Measurements from ENCODE around the gene WWTR1.
A peak's percentile ranks its signal among the peaks of the same experiment; 100 is the strongest.

Gene WWTR1

DNA sequence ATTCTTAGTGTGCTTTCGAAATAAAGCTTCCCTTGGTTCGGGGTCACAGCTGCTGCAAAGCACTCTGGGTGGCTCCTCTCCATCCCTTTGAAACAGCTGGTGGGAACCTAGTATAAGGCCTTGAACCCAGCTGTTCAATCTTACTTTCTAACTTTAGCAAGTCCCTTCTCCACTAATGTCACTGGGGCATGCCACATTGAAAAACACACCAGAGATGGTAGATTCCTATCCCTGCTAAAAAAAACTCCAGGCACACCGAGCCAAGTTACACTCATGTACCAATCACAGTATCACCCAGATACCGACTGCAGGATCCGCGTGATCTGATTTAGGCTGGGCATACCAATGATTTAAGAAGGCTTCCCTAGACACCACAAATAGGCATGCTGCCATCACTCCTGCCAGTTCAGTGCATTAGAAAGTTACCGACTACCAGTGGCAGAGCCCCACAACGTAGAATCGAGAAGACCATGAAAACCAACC is 65.0 kb downstream of the WWTR1 start:
- peak; percentile 29 for DNase-seq (ENCODE audit: low spot score)

- no peak for DNase-seq (ENCODE audit: low spot score)
These were observed 67.0 kb downstream of the WWTR1 start for GRCh38 chr3:149590691-149591441.

- no peak for DNase-seq (ENCODE audit: low spot score)
These were observed 68.5 kb downstream of the WWTR1 start for GRCh38 chr3:149589332-149589731.

DNA sequence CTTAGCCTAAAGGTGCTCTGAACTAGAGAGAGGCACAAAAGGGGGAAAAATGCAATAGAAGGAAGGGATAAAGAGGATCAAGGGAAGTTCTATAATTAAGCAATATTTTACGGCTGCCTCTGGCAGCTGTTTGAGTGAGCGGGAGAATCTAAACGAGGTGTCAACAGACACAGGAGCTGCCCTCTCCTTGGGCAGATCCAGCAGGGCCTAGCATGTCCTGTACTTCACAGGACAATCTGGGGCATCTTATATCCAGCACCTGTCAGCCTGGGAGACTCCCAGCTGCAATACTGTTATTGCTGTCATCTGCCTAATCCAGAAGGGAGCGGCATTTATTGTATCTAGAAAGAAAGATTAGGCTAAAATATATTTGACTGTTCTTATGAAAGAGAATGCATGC is 68.9 kb downstream of the WWTR1 start:
- no peak for DNase-seq (ENCODE audit: low spot score)

DNA sequence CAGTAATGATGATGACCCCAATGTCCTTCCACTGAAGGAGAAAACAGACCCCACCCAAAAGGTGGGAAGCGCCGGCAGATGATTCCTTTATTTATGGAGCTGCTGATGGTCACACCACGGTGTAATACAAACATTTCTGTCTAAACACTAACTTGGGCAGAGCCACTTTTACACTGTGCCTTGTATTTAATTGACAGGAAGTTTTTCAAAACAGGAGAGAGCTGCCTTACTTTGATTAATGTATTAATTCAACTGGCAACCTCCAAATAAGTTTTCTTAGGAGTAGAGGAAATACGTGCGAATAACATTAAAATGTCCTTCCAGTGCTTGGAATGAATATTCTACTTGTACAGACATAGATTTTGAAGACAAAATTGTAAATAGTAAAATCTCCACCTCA is 70.4 kb downstream of the WWTR1 start:
- no peak for DNase-seq (ENCODE audit: low spot score)

- DNase-seq (ENCODE audit: low spot score): no peak
These were observed 71.0 kb downstream of the WWTR1 start for GRCh38 chr3:149586871-149587270.

DNA sequence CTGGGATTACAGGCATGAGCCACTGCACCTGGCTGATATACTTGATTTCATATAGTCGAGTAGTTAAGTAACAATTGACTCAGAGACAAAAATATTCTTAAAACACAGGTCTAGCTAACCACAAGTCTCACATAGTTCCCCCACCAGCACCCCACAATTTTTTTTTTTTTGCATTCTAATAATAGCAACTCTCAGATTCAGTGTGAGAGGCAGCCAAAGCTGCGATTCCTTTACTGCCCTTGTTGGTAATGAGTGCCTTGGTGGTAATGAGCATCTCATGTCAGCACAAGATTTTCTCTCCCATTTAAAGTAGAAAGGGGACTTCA is 72.5 kb downstream of the WWTR1 start:
- no peak for DNase-seq (ENCODE audit: low spot score)

GRCh38 chr3:149583921-149584635 is 73.7 kb downstream of the WWTR1 start:
- no peak for DNase-seq (ENCODE audit: low spot score)

DNA sequence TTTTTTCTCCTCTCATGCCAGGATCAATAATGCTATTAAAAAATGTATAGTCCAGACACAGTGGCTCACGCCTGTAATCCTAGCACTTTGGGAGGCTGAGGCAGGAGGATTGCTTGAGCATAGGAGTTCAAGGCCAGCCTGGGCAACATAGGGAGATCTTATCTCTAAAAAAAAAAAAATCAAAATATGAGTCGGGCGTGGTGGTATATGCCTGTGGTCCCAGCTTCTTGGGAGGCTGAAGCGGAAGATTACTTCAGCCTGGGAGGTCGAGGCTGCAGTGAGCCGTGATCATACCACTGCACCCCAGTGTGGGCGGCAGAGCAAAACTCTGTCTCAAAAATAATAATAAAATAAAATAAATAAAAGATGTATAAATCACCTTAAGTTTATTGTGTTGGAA is 75.4 kb downstream of the WWTR1 start:
- DNase-seq (ENCODE audit: low spot score): no peak

- peak; percentile 75 for DNase-seq (ENCODE audit: low spot score)
These were observed 76.0 kb downstream of the WWTR1 start for GRCh38 chr3:149581681-149582370.

DNA sequence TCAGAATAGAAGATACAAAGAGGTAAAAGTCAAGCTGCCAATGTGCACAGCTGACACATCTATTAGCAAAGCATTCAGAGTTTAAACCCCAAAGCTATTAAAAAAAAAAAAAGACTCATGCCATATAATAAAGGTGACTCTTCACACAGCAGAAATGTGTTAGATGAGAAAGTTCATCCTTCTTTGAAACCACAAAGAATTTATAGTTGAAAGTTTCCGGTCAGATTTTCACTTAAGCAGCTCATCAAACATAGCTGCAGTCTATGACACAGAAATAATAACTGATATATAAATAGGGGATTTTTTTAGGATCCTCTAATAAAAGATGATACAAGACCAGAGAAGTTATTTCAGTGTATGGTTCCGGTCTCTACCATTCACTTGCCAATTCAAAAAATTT is 76.6 kb downstream of the WWTR1 start:
- DNase-seq (ENCODE audit: low spot score): no peak

DNA sequence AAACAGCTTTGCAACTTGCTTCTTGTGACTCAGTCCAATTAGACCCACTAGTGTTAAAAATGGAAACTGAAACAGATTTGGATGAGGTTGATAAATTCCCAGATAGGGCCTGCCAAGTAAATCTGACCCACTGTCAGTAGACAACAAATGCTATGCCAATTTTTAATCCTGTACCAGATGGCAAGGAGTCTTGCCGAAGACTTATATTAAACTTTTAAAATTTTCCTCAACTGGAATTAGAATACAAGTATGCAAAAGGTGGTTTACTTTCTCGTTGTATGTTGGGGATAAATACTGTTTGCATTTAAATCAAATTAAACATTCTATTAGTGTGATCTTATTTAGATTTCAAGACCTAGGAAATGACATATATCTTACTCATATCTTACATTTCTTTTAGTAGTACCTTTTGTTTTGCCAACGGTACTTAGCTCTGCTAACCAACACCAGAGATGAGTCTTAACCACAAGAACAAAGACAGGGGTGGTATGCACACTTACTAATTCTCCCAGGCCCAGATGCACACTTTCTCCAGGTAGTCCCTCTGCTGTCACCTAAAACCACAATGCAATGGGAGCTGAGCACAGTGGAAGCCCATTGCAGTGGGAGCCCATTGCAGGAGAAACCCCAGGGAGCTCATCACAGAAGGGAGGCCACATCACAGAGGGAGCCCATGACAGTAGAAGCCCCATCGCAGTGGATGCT is 77.8 kb downstream of the WWTR1 start:
- peak; percentile 15 for DNase-seq (ENCODE audit: low spot score)

DNA sequence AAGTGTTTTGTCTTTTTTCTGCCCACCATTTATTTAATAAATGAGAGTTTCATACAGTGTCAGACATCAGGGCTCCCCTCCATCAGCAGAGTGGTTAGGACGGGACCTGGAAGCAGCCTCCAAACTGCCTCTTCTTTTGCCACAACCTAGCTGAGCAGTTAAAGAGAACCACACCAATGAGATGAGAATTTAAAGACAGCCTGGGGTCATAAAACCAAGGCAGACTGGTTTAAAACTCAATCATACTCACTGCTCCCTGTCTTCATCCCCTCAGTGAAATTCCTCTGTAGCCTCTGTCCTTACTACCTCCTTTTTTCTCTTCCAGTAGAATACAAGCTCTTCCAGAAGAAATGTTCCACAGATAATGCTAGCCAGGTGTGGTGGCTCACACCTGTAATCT is 78.7 kb downstream of the WWTR1 start:
- no peak for DNase-seq (ENCODE audit: low spot score)

- DNase-seq (ENCODE audit: low spot score): no peak
These were observed 80.0 kb downstream of the WWTR1 start for GRCh38 chr3:149577801-149578200.

- peak; percentile 77 for DNase-seq (ENCODE audit: low spot score)
These were observed 81.8 kb downstream of the WWTR1 start for GRCh38 chr3:149575961-149576564.

DNA sequence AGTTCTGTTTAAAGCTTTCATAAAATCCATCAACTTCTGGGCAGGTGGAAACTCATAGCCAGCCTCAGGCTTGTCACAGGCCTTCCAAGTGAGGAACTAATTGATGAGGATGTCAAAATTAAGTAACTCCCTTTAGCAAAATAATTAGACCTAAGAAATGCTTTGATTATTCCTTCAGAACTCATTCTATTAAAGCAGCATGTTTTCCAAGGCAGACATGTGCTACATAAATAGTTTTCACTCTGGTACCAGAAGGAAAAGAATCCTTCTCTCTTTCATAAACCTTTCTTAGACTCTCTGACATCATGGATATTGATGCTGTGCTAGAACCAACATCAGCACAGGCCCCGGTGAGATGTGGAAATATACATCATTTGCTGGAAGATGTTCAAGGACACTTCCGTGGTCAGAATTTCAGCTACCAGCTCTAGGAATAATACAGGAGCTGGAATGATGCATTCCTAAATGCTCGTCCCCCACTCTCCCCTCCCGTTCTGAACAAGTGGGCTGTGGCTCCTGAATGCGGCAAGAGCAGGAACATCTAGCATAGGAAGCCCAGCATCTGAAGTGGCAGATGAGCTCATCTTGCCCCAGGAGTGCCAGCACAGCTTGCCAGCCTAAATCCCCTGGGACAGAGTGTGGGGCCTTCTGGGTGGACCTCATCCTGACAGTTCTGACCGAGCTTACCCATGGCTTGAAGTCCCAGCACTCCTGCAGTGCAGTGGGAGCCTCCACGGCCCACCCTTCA is 82.4 kb downstream of the WWTR1 start:
- peak; percentile 64 for DNase-seq (ENCODE audit: low spot score)

GRCh38 chr3:149572796-149573414 is 84.9 kb downstream of the WWTR1 start:
- DNase-seq (ENCODE audit: low spot score): peak; percentile 74

- DNase-seq (ENCODE audit: low spot score): no peak
These were observed 86.4 kb downstream of the WWTR1 start for GRCh38 chr3:149571381-149571780.

DNA sequence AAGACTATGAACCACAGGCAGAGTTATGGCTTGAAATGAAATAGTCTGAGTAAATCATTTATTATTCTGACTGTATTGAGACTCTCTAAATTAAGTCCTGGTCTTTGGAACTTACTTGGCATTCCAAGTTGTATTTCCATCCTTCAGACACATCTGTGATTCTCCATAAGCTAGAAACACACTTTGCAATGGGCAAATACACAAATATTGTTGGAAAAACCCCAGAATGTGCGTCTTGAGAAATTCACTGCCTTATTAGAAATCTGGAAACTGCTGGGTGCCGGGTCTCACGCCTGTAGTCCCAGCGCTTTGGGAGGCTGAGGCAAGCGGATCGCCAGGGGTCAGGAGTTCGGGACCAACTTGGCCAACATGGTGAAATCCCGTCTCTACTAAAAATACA is 87.8 kb downstream of the WWTR1 start:
- DNase-seq (ENCODE audit: low spot score): no peak

GRCh38 chr3:149567381-149567780 is 90.4 kb downstream of the WWTR1 start:
- no peak for DNase-seq (ENCODE audit: low spot score)

Measured in AG08395 (cell line).